Dermis blood vessel endothelial cell (primary cell): ENCODE measurements around the gene SAV1. TPM values are rescaled to one million over a fixed set of nuclear protein-coding genes. Genes with fewer than 3 reads are reported as not detected.
"Not testable (repeated sequence)": the region's sequence is repeated elsewhere in the genome, so short reads cannot be mapped to it uniquely, and the experiment has no call there.

Source experiments
- DNase-seq: peaks from one replicate; pipeline ENCODE4 v3.0.0; 2010
- total RNA-seq: library from RNA; depleted of rRNA; stranded (reverse); fragments of >200 nt; gene quantifications from 2 replicates; pipeline ENCODE4 v1.2.3, GENCODE V29; 2014

Gene SAV1
- total RNA-seq, 1 donor from 2014 or later, result 26.4 TPM

DNA sequence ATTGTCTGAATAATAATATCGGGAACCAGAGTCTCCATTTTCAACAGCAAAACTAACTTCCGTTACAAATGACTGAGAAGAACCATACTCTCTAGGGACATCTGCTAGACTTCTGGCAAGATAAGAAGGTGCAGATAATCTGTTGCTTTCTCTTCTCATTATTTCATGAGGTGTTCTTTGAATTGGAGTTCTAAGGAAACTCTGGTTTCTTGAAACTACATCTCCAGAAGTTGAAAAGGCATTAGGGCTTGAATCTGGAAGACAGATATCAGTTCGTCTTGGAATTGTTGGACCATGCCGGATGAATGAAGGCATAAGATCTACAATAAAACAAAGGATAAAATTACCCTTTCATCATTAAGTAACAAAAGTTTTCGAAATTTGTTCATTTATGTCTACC, 2.8 kb downstream of the SAV1 start:
- DNase-seq, result not testable (repeated sequence)

- not testable (repeated sequence) for DNase-seq
Measured at GRCh38 chr14:50664579-50664978, 3.5 kb downstream of the SAV1 start.

GRCh38 chr14:50659327-50659974, 8.7 kb downstream of the SAV1 start:
- DNase-seq, result peak; percentile 49

DNA sequence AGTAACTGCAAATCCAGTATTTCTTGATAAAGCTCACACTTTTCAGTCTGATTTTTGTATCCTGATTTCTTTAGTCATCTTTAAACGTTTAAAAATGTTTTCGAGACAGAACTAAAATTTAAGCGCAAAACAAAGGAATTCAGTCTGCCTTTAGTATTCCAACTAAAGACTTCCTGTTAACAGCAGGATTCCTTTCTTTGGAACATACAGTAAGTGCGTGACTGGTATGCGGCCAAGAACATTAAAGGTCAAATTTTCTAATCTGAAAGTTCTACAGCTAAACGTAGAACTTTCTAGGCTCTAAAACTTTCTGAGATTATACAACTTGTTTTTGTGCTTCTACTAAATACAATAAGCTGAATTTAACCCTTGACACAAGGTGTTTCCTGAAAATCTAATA, 9.9 kb downstream of the SAV1 start:
- peak; percentile 77 for DNase-seq

GRCh38 chr14:50657753-50658152, 10.4 kb downstream of the SAV1 start:
- DNase-seq, result no peak

GRCh38 chr14:50656776-50657175, 11.3 kb downstream of the SAV1 start:
- no peak for DNase-seq

DNA sequence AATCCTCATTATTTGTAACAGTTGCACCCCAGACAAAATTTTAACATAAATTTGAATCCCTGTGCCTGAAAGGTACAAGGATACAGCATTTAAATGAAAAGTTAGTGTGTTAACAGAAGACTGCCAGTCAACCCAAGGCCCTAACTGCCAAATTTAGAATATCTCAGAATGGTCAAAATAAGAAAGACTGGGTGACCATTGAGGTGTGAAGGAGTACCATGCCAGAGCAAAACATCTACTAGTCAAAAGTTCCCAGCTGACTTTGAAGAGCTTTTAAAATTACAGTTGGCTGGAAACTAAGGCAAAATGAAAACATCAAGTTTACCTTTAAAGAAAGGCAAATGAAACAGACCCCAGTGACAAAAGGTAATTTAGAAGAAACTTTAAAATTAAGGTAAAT, 18.4 kb downstream of the SAV1 start:
- no peak for DNase-seq

DNA sequence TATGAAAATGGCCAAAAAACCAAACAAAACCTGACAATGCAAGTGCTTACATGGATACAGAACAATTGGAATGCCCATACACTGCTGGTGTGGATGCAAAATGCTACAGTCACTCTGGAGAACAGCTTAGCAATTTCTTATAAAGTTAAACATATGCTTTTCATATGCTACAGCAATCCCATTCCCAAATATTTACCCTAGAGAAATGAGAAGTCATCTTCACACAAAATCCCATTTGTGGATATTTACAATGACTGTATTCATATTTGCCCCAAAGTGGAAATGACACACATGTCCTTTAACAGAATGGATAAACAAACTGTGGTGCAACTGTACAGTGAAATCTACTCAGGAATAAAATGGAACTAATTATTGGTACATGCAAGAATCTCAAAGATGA, 20.4 kb downstream of the SAV1 start:
- DNase-seq, result no peak

DNA sequence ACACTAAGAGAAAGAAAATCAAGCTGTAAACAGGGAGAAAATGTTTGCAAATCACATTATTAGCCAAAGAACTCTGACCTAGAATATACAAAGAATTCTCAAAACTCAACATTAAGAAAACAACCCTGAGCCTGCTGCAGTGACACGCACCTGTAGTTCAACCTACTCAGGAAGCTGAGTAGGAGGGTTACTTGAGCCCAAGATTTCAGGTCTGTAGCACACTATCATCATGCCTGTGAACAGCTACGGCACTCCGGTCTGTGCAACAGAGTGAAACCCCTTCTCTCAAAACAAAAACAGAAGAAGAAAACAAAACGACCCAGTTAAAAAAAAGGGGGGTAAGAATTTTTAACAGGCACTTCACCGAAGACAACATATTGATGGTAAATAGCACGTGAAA, 20.8 kb downstream of the SAV1 start:
- no peak for DNase-seq

DNA sequence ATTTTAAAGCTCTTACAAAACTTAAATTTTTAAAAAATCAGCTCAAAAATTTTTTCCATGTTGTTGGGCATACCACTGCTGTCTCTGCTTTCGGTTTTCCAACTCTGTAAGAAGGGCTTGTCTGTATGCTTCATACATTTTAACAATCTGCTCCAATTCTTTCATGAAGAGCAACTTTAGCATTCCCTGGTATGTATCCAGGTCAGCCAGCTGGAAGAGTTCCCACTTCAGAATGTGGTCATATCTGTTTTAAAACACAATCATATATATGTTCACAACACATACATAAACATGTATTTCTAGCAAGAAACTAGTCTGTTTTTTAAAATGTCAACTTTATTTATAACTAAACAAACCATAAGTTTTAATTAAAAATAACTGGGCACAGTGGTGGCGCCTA, 33.0 kb downstream of the SAV1 start:
- DNase-seq, result no peak

DNA sequence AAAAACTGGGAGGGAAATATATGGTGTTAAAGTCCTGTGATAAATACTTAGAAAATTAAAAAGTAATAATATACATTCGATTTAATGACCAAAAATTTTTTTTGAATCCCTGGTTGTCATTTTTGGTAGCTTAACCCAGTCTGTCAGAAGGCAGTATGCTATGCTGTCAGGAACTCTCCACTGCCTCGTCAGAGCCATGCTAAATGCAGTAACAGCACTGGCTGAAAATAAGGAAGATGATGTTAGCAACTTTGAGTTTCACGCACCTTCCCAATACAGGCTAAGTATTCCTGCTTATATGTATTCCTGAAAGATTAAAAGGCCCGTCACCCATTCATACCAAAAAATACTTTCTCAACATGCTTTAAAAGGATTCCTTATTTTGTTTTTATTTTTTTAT, 34.2 kb downstream of the SAV1 start:
- DNase-seq, result no peak

DNA sequence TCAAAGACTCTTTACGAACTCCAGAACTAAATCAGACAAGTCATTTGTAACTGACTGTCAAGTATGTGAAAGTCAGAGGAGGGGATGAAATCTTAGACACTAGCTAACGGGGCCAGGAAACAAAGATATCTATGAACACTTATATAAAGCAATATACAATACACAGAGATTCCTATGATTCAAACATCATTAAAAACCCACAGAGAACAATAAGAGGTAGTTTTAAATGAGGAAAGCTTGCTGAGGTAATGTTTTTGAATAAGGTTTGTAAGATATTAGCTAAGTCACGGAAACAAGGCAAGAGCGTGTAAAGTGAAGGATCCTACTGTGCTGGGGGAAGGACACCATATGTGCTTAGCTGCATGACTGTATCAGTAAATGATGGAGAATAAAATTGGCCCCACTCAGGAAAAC, 36.7 kb downstream of the SAV1 start:
- no peak for DNase-seq

DNA sequence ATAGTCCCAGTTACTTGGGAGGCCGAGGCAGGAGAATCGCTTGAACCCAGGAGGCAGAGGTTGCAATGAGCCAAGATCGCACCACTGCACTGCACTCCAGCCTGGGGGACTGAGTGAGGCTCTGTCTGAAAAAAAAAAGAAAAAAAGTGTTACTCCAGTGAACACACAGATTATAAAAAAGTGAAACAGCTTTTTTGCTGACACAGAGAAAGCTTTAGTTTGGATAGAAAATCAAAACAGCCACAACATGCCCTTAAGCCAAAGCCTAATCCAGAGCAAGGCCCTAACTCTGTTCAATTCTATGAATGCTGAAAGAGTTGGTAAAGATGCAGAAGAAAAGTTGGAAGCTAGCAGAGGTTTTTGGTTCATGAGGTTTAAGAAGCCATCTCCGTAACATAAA, 43.2 kb downstream of the SAV1 start:
- DNase-seq, result not testable (repeated sequence)

DNA sequence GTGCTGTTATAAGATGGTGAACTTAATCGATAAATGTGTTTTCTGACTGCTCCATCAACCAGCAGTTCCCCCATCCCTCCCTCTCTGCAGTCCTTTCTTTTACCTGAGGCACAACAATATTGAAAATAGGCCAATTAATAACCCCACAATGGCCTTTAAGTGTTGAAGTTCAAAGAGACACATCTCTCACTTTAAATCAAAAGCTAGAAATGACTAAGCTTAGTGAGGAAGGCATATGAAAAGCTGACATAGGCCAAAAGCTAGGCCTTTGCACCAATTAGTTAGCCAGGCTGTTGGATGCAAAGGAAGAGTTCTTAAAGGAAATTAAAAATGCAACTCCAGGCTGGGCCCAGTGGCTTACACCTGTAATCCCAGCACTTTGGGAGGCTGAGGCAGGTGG, 43.7 kb downstream of the SAV1 start:
- DNase-seq, result no peak

- DNase-seq, result no peak
Measured at GRCh38 chr14:50622978-50623377, 45.1 kb downstream of the SAV1 start.

DNA sequence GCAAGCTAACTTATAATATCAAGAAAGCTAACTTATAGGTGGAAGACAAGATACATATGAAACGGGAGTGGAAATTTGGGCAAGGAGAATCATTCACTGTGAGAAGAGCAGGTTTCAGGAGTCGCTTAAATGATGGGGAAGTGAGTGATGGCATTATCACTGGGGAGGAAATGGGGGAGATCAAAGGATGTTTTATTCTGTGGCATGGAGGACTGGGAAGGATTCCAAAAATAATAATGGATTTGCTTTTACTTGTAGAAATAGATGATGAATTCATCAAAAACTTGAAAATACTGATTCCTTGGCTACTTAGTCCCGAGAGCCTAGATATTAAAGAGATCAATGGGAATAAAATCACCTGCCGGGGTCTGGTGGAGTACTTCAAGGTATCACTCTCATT, 47.8 kb downstream of the SAV1 start:
- peak; percentile 28 for DNase-seq

DNA sequence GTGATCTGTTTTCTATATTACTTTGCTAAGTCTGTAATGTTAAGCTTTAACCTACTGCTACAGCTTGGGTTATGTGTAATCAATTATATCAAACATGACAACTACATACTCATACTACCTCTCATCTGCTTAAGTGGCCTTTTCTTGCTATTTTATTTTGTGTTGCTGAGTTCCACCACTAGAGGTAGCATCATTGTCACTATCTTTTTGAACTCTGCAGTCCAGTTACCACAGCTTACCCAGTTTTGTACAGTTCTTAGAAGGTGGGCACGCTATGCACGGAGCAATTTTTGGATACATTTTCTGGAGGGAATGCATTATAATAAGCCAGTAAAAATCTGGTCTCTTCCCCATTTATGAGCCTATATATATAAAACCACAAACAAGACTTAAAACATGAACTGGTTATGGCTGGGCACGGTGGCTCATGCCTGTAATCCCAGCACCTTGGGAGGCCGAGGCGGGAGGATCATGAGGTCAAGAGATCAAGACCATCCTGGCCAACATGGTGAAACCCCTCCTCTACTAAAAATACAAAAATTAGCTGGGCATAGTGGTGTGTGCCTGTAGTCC, 48.5 kb downstream of the SAV1 start:
- peak; percentile 73 for DNase-seq

GRCh38 chr14:50616275-50616674, 51.8 kb downstream of the SAV1 start:
- DNase-seq, result no peak

DNA sequence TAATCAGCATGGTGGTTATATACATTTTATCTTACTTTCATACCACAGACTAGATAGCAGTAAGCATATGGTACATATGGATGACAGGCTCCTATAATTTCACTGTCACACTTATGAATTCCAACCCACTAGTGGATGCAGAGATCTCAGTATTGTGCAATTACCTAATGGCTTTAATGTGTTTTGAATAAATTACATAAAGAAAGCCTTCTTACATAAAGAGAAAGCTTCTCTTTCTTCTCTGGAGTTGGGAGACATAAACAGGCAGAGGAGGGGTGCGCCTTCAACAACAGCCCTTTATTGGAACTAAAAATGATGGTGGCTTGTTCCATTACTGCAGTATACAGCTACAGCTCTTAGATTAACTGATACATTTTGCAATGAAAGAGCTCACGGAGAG, 52.6 kb downstream of the SAV1 start:
- DNase-seq, result no peak

- no peak for DNase-seq
Measured at GRCh38 chr14:50615056-50615455, 53.0 kb downstream of the SAV1 start.

DNA sequence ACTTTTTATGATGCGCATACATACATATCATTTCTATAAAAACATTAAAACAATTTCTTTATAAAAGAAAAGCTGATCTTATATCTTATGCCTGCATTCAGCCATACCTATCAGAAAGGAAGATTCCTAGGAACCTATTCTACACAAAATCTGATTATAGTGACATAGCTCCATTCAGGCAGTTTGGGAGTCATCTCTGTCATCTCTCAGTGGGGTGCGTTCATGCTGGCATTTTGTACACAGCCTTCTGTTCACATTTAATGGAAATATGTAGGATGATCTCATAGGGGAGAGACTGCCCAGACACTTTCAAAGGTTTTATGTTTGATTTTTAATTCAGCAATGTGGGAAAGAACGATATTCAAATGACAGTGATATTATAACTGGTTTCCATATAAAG, 55.3 kb downstream of the SAV1 start:
- no peak for DNase-seq

DNA sequence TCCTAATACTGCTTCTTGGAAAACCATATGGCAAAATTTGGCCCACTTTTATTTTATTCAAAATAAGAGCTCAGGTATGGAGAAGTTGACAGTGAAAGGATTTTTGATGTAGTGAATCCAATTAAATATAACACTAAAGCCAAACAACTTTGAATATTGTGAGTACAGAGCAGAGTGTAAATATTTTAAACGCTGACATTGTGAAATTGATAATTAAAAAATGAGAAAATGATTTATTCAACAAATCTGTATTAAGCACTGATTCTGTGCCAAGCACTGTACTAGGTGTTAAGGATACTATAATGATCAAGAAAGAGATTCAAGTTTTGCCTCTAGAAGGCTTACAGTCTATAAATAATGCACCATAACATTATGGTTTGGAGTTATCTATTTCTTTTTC, 57.6 kb downstream of the SAV1 start:
- DNase-seq, result no peak

- DNase-seq, result no peak
Measured at GRCh38 chr14:50608302-50608851, 59.7 kb downstream of the SAV1 start.

DNA sequence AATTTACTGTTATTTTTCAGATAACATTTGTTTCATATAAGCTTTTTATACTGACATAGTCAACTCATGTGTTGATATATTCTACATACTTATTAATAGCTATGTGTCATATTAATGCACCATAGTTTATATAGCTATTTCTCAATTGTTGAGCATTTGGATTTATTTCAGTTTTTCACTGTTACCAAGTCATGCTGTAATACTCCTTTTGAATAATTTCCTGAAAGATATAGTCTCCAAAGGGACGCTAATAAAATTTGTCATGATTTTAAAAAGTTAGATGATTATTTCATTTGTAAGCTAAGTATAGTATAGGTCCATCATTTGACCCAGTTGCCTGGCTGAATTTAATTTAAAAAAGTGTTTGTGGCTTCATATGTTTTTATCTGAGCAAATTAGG, 60.3 kb downstream of the SAV1 start:
- DNase-seq, result no peak

GRCh38 chr14:50607181-50607580, 60.9 kb downstream of the SAV1 start:
- DNase-seq, result no peak
